OCI-LY3 (cell line): ENCODE measurements around the gene RGS8.

ENCODE experiments used
- CTCF ChIP-seq: fragments of 200-600, 300-600 bp; sonication (generic); IDR thresholded peaks from 2 replicates; pipeline ENCODE4 v1.5.1; 2014; ENCODE audit warnings: antibody characterized with exemption, low read length, low read depth
- EZH2phosphoT487 ChIP-seq: fragments of 200-600 bp; shearing (Covaris generic); IDR thresholded peaks from 2 replicates; pipeline ENCODE4 v1.6.1; 2018; ENCODE audit warnings: antibody characterized with exemption, mixed run types, low read depth

GRCh38 chr1:182652933-182653332 is 31.5 kb downstream of the RGS8 start:
- TF ChIP-seq CTCF (no peak), EZH2phosphoT487 (no peak)
